ENCODE data around the gene ZNF804B.

DNA sequence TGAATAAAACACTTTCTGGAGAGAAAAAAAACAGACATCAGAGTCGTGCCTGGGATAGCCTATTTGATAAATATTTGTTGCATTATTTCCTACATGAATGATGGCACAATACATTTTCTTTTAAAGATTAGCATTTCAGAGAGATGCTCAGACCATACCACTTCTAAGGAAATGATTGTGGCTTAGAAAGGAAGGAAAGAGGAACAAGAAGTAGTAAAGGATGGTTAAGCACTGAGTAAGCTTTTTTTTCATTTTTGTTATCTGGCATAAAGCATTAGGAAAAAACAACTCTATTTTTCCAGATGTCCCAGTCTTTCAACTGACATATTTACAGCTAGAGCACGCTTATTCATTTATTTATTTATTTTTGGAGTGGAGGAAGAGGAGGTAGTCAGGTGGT, 294.9 kb downstream of the ZNF804B start:
- no peak for TF ChIP-seq CTCF (conservative IDR thresholded peaks at IDR 0.05; ENCODE audit: low read depth, low read length)
- no peak for TF ChIP-seq EZH2 (IDR thresholded peaks at IDR 0.05; ENCODE audit: low read length, unreplicated experiment)
